ENCODE data around the gene GAB1.

GAB1 gene

DNA sequence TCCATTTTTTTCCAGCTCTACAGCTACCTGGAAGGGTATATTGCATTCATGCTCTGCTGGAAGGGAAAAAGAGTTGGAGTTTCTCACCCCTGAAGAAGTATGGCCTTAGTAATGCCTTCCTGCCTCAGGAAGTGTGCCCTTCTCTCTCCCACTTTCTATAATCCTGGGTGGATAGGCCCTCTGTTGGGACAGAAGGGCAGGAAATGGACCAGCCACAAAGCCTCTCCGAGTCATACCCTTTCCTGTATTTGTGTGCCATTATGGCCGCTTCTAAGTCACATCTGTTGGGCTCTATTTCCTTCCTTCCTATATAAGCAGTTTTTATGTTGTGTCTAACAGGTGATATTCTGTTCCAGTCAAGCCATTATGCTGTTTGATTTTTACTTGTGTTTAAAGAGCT lies 102.0 kb downstream of the GAB1 start:
- no peaks in the 10 kb centered on the region for H3K9me3 ChIP-seq
- H3K4me1 ChIP-seq: peaks cover 24% of the 10 kb centered on the region
- no peaks in the 10 kb centered on the region for H3K27me3 ChIP-seq (ENCODE audit: low read depth)
- no peak for DNase-seq (ENCODE audit: low spot score in 2 of 2)
- H3K4me3 ChIP-seq: no peak overlapping the region
- H3K36me3 ChIP-seq (replicated peaks): no peaks in the 10 kb centered on the region; the same call in 1 of the 2 replicates
- in situ Hi-C loops (cut with MboI; ENCODE audit: low sequenced_read_pairs): no loop called here

DNA sequence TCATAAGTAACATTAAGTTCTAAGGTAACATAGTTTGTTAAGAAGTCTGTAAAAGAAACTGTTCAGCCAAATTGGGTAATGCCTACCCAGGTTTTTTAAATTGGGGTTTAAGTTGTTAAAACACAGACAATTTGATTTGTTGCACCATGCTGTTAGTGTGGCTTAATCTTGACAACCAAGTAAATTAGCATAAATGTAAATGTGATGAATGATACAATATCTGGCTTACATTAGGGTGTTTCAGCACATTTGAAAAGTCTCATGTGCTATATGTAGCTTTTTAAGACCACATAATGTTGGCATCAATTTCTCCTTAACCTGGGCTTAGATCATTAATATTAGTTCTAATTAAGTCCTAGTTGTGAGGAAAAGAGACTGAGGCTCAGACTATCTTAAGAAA lies 104.4 kb downstream of the GAB1 start:
- in situ Hi-C loops (cut with MboI; ENCODE audit: low sequenced_read_pairs): no loop called here
- Histone ChIP-seq H3K4me3 (no peak overlapping the region), H3K36me3 (replicated peaks) (no peaks in the 10 kb centered on the region; the same call in 1 of the 2 replicates), H3K27me3 (ENCODE audit: low read depth) (no peaks in the 10 kb centered on the region), H3K4me1 (peaks cover 10% of the 10 kb centered on the region), H3K9me3 (no peaks in the 10 kb centered on the region)
- no peak for DNase-seq (ENCODE audit: low spot score in 2 of 2)

GRCh38 chr4:143441678-143442077 lies 105.0 kb downstream of the GAB1 start:
- H3K4me3 ChIP-seq: no peak overlapping the region
- no peaks in the 10 kb centered on the region for H3K27me3 ChIP-seq (ENCODE audit: low read depth)
- peak in 1 of 2 experiments; percentile 18 for DNase-seq (ENCODE audit: low spot score in 2 of 2)
- in situ Hi-C loops (cut with MboI; ENCODE audit: low sequenced_read_pairs): no loop called here
- no peaks in the 10 kb centered on the region for H3K9me3 ChIP-seq
- H3K36me3 ChIP-seq (replicated peaks): no peaks in the 10 kb centered on the region; the same call in 1 of the 2 replicates
- peaks cover 4% of the 10 kb centered on the region for H3K4me1 ChIP-seq

DNA sequence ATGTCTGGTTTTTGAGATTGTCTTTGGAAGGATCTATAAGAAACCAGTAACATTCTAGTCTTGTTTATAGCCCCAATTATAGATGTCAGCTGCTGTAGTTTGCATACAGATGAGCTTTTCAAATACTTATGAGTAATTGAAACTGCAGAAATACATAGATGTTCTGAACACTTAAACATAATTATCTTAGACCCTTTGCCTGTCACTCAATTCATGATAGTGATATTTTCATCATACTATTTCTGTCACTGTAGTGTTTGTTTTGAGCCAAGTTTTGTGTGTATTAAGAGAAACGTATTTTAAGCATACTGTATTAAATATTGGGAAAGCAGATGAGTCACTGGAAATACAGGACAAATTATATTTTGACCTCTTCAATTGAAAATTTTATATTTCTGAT lies 107.1 kb downstream of the GAB1 start:
- Histone ChIP-seq H3K4me1 (no peaks in the 10 kb centered on the region), H3K27me3 (ENCODE audit: low read depth) (no peaks in the 10 kb centered on the region), H3K4me3 (no peak overlapping the region), H3K36me3 (replicated peaks) (no peaks in the 10 kb centered on the region), H3K9me3 (no peaks in the 10 kb centered on the region)
- in situ Hi-C loops (cut with MboI; ENCODE audit: low sequenced_read_pairs): no loop called here
- DNase-seq (ENCODE audit: low spot score in 2 of 2): no peak

- Histone ChIP-seq H3K27me3 (ENCODE audit: low read depth) (no peaks in the 10 kb centered on the region), H3K4me1 (peaks cover 10% of the 10 kb centered on the region), H3K36me3 (replicated peaks) (no peaks in the 10 kb centered on the region), H3K4me3 (no peak overlapping the region), H3K9me3 (no peaks in the 10 kb centered on the region)
- in situ Hi-C loops (cut with MboI; ENCODE audit: low sequenced_read_pairs): no loop called here
- DNase-seq (ENCODE audit: low spot score in 2 of 2): no peak
Observed at GRCh38 chr4:143451186-143451585, 114.5 kb downstream of the GAB1 start.

DNA sequence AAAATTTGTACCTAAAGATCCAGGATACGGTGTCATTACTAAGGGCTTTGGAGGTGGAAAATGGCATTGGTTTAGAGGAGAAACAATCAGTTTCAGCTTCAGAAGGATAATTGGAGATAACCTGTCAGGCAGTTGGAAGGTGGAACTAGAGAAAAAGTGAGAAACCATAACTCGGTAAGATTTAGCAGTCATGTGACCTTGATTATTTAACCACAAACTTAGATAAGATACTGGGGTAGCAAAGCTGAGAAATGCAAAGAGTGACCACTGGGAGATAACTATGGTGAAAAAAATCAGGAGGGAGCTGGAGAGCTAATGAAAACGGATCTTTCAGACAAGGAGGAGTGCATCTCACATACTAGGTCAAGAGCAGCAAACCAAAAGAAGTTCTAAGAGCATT lies 118.5 kb downstream of the GAB1 start:
- in situ Hi-C loops (cut with MboI; ENCODE audit: low sequenced_read_pairs): no loop called here
- no peak for DNase-seq (ENCODE audit: low spot score in 2 of 2)

DNA sequence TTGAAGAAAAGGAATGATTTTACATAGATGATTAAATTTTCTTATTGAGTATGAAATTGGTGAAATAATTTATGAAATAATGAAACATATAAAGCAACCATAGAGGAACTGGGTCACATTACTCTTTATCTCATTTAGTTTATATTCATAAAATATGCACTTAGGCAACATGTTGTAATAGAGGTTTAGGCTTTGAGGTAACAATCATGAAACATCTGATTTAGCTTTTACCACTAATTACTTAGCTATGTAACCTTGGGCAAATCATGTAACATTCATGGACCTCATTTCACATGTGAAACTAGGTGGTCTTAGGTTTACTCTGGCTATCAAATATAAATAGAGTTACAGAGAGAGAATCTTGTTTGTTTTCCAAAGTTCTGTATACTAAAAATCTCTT lies 122.3 kb downstream of the GAB1 start:
- H3K36me3 ChIP-seq (replicated peaks): no peaks in the 10 kb centered on the region; the same call in 1 of the 2 replicates
- no peak for DNase-seq (ENCODE audit: low spot score in 2 of 2)
- H3K4me3 ChIP-seq: no peak overlapping the region
- no peaks in the 10 kb centered on the region for H3K9me3 ChIP-seq
- peaks cover 9% of the 10 kb centered on the region for H3K4me1 ChIP-seq
- in situ Hi-C loops (cut with MboI; ENCODE audit: low sequenced_read_pairs): no loop called here
- H3K27me3 ChIP-seq (ENCODE audit: low read depth): no peaks in the 10 kb centered on the region

More for the DNA sequence above, 118.5 kb downstream of the GAB1 start:
- Histone ChIP-seq H3K4me3 (no peak overlapping the region), H3K4me1 (peaks cover 10% of the 10 kb centered on the region), H3K27me3 (ENCODE audit: low read depth) (no peaks in the 10 kb centered on the region), H3K9me3 (no peaks in the 10 kb centered on the region), H3K36me3 (replicated peaks) (no peaks in the 10 kb centered on the region)

DNA sequence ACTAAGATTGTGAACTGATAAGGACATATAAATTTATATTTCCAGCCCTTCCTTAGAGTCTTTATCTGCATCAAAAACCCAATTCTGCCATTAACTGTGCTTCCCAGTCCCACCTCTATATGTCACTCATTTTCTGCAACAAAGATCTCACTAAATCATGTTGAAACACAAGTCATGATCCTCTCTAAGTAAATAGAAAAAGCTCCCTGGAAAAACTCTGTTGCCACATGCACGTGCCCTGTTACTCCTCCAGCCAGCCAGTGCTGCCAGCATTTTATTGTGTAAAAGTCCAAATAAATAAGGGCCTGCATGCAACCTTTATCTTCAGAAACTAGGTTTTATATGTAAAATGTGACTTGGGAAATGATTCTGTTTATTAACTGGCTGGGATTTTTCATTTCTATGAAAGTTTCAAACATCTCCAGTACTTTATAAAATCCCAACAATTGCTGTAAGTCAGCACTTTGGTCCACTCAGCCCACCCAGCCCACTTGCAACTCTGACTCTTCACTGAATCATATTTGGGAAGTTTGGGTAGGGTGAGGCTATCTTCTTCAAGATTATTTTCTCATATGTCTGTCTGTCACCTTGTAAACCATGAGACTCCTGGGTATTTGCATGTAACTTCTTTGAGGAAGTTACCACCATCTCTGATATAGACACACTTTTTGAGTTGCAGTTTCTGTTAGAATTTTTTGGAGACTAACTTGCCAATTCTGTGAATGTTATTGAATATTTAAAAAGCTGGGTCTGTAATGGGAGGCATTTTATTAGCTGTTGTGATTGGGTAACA lies 136.9 kb downstream of the GAB1 start:
- Histone ChIP-seq H3K36me3 (replicated peaks) (no peaks in the 10 kb centered on the region; the same call in 1 of the 2 replicates), H3K4me3 (no peak overlapping the region), H3K4me1 (no peaks in the 10 kb centered on the region), H3K9me3 (no peaks in the 10 kb centered on the region), H3K27me3 (ENCODE audit: low read depth) (no peaks in the 10 kb centered on the region)
- no peak for DNase-seq (ENCODE audit: low spot score in 2 of 2)
- in situ Hi-C loops (cut with MboI; ENCODE audit: low sequenced_read_pairs): no loop called here

- no peaks in the 10 kb centered on the region for H3K9me3 ChIP-seq
- peaks cover 3% of the 10 kb centered on the region; the same call in 1 of the 2 replicates for H3K4me1 ChIP-seq
- in situ Hi-C loops (cut with MboI; ENCODE audit: low sequenced_read_pairs): no loop called here
- H3K27me3 ChIP-seq (ENCODE audit: low read depth): no peaks in the 10 kb centered on the region
- no peak overlapping the region for H3K4me3 ChIP-seq
- no peaks in the 10 kb centered on the region for H3K36me3 ChIP-seq (replicated peaks)
- no peak for DNase-seq (ENCODE audit: low spot score in 2 of 2)
Observed at GRCh38 chr4:143477487-143477886, 140.8 kb downstream of the GAB1 start.

GRCh38 chr4:143481361-143481760 lies 144.7 kb downstream of the GAB1 start:
- no peaks in the 10 kb centered on the region for H3K36me3 ChIP-seq (replicated peaks)
- DNase-seq (ENCODE audit: low spot score in 2 of 2): no peak
- H3K4me3 ChIP-seq: no peak overlapping the region
- H3K4me1 ChIP-seq: peaks cover 3% of the 10 kb centered on the region; the same call in 1 of the 2 replicates
- H3K27me3 ChIP-seq (ENCODE audit: low read depth): no peaks in the 10 kb centered on the region
- in situ Hi-C loops (cut with MboI; ENCODE audit: low sequenced_read_pairs): no loop called here
- H3K9me3 ChIP-seq: no peaks in the 10 kb centered on the region

GRCh38 chr4:143482840-143483239 lies 146.2 kb downstream of the GAB1 start:
- H3K36me3 ChIP-seq (replicated peaks): no peaks in the 10 kb centered on the region
- no peaks in the 10 kb centered on the region for H3K9me3 ChIP-seq
- H3K4me1 ChIP-seq: peaks cover 3% of the 10 kb centered on the region; the same call in 1 of the 2 replicates
- no peaks in the 10 kb centered on the region for H3K27me3 ChIP-seq (ENCODE audit: low read depth)
- DNase-seq (ENCODE audit: low spot score in 2 of 2): peak; percentile 50 to 64
- H3K4me3 ChIP-seq: no peak overlapping the region
- in situ Hi-C loops (cut with MboI; ENCODE audit: low sequenced_read_pairs): no loop called here

GRCh38 chr4:143486314-143486713 lies 149.6 kb downstream of the GAB1 start:
- Histone ChIP-seq H3K9me3 (no peaks in the 10 kb centered on the region), H3K4me3 (no peak overlapping the region), H3K27me3 (ENCODE audit: low read depth) (no peaks in the 10 kb centered on the region), H3K36me3 (replicated peaks) (no peaks in the 10 kb centered on the region), H3K4me1 (no peaks in the 10 kb centered on the region)
- no peak for DNase-seq (ENCODE audit: low spot score in 2 of 2)
- in situ Hi-C loops (cut with MboI; ENCODE audit: low sequenced_read_pairs): no loop called here

DNA sequence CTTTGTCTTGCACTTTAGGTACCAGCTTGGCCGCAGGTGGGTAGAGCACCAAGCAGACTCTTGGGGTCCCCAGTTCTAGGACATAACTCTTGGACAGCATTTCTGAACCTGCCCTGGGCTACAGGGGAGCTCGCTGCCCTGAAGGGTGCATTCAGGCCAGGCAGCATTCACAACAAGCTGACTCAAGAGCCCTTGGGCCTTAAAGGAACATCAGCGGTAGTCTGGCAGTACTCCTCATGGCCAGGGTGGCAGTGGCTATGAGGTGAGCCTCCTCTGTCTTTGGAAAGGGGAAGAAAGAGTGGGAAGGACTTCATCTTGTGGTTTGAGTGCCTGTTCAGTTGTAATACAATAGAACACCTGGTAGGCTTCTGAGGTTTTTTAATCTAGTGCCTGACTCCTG lies 152.0 kb downstream of the GAB1 start:
- no peaks in the 10 kb centered on the region for H3K36me3 ChIP-seq (replicated peaks)
- no peaks in the 10 kb centered on the region for H3K27me3 ChIP-seq (ENCODE audit: low read depth)
- no peaks in the 10 kb centered on the region for H3K4me1 ChIP-seq
- H3K9me3 ChIP-seq: no peaks in the 10 kb centered on the region
- in situ Hi-C loops (cut with MboI; ENCODE audit: low sequenced_read_pairs): no loop called here
- H3K4me3 ChIP-seq: no peak overlapping the region
- DNase-seq (ENCODE audit: low spot score in 2 of 2): no peak

GRCh38 chr4:143489106-143489505 lies 152.4 kb downstream of the GAB1 start:
- Histone ChIP-seq H3K4me1 (no peaks in the 10 kb centered on the region), H3K36me3 (replicated peaks) (no peaks in the 10 kb centered on the region), H3K27me3 (ENCODE audit: low read depth) (no peaks in the 10 kb centered on the region), H3K9me3 (no peaks in the 10 kb centered on the region), H3K4me3 (no peak overlapping the region)
- DNase-seq (ENCODE audit: low spot score in 2 of 2): no peak
- in situ Hi-C loops (cut with MboI; ENCODE audit: low sequenced_read_pairs): no loop called here
